ENCODE measurements around the gene WSCD1. TPM values are rescaled to one million over a fixed set of nuclear protein-coding genes. Genes with fewer than 3 reads are reported as not detected.
A peak's percentile ranks its signal among the peaks of the same experiment; 100 is the strongest.

The WSCD1 gene
- total RNA-seq, 1 donor from 2014 or later: 5.1 TPM

- no peak for DNase-seq (ENCODE audit: low spot score)
Measured at GRCh38 chr17:6085812-6086211, 15.6 kb downstream of the WSCD1 start.

- no peak for DNase-seq (ENCODE audit: low spot score)
Measured at GRCh38 chr17:6086603-6087400, 16.6 kb downstream of the WSCD1 start.

GRCh38 chr17:6088141-6088540 lies 18.0 kb downstream of the WSCD1 start:
- DNase-seq (ENCODE audit: low spot score): no peak

- DNase-seq (ENCODE audit: low spot score): no peak
Measured at GRCh38 chr17:6090253-6090652, 20.1 kb downstream of the WSCD1 start.

- DNase-seq (ENCODE audit: low spot score): no peak
Measured at GRCh38 chr17:6092182-6092902, 22.2 kb downstream of the WSCD1 start.

- no peak for DNase-seq (ENCODE audit: low spot score)
Measured at GRCh38 chr17:6092903-6093468, 22.8 kb downstream of the WSCD1 start.

- DNase-seq (ENCODE audit: low spot score): no peak
Measured at GRCh38 chr17:6094453-6094852, 24.3 kb downstream of the WSCD1 start.

- no peak for DNase-seq (ENCODE audit: low spot score)
Measured at GRCh38 chr17:6094926-6095325, 24.7 kb downstream of the WSCD1 start.

- no peak for DNase-seq (ENCODE audit: low spot score)
Measured at GRCh38 chr17:6095501-6095900, 25.3 kb downstream of the WSCD1 start.

- no peak for DNase-seq (ENCODE audit: low spot score)
Measured at GRCh38 chr17:6096201-6097004, 26.2 kb downstream of the WSCD1 start.

GRCh38 chr17:6097005-6097279 lies 26.8 kb downstream of the WSCD1 start:
- DNase-seq (ENCODE audit: low spot score): no peak

- DNase-seq (ENCODE audit: low spot score): peak; percentile 38
Measured at GRCh38 chr17:6098050-6098822, 28.1 kb downstream of the WSCD1 start.

GRCh38 chr17:6098823-6099180 lies 28.6 kb downstream of the WSCD1 start:
- DNase-seq (ENCODE audit: low spot score): no peak

GRCh38 chr17:6099492-6099891 lies 29.3 kb downstream of the WSCD1 start:
- no peak for DNase-seq (ENCODE audit: low spot score)

GRCh38 chr17:6100146-6100545 lies 30.0 kb downstream of the WSCD1 start:
- no peak for DNase-seq (ENCODE audit: low spot score)

- DNase-seq (ENCODE audit: low spot score): no peak
Measured at GRCh38 chr17:6100891-6101500, 30.8 kb downstream of the WSCD1 start.

- no peak for DNase-seq (ENCODE audit: low spot score)
Measured at GRCh38 chr17:6101706-6102105, 31.5 kb downstream of the WSCD1 start.

GRCh38 chr17:6102615-6103014 lies 32.4 kb downstream of the WSCD1 start:
- DNase-seq (ENCODE audit: low spot score): no peak

GRCh38 chr17:6104956-6105648 lies 34.9 kb downstream of the WSCD1 start:
- no peak for DNase-seq (ENCODE audit: low spot score)

GRCh38 chr17:6105649-6106007 lies 35.4 kb downstream of the WSCD1 start:
- DNase-seq (ENCODE audit: low spot score): no peak

- no peak for DNase-seq (ENCODE audit: low spot score)
Measured at GRCh38 chr17:6106212-6106611, 36.0 kb downstream of the WSCD1 start.
